ENCODE data around the gene STARD9.

The STARD9 gene

DNA sequence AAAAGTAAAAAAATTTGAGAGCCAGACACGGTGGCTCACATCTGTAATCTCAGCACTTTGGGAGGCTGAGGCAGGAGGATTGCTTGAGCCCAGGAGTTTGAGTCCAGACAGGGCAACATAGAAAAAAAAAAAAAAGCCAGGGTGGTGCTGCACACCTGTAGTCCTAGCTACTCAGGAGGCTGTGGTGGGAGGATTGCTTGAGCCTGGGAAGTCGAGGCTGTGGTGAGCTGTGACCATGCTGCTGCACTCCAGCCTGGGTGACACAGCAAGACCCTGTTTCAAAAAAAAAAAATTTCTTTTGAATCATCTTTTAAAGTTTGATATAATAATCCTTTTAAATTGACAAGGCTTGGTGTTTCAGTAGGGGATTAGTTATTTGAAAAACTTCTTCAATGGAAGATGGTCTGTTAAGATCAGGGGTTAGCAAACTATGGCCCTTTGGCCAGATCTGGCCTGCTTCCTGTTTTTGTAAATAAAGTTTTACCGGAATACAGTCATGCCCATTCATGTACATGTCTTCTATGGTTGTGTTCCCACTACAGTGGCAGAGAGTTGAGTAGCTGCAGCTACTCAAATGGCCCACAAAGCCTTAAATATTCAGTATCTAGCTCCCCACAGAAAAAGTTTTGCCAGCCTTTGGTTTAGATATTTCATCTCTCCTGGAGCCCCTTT, 132.6 kb downstream of the STARD9 start:
- H3K36me3 ChIP-seq (ENCODE audit: control insufficient read depth in 2 of 2, insufficient read depth in 2 of 2, low read length in 2 of 2) = no peaks in the 10 kb centered on the region
- no peak overlapping the region for H3K4me3 ChIP-seq (ENCODE audit: low read length in 2 of 2)
- no peaks in the 10 kb centered on the region for H3K9me3 ChIP-seq (ENCODE audit: control insufficient read depth in 2 of 2, low read length in 2 of 2)
- H3K27me3 ChIP-seq (ENCODE audit: control insufficient read depth in 2 of 2, insufficient read depth in 2 of 2, low read length in 2 of 2) = no peaks in the 10 kb centered on the region
- no peak overlapping the region for H3K27ac ChIP-seq (ENCODE audit: low read depth in 2 of 2, low read length in 2 of 2)
- H3K9ac ChIP-seq (ENCODE audit: low read depth in 1 of 2, low read length in 2 of 2) = no peak overlapping the region
- no peaks in the 10 kb centered on the region for H3K4me1 ChIP-seq (ENCODE audit: control insufficient read depth in 2 of 2, insufficient read depth in 2 of 2, low read length in 2 of 2)

DNA sequence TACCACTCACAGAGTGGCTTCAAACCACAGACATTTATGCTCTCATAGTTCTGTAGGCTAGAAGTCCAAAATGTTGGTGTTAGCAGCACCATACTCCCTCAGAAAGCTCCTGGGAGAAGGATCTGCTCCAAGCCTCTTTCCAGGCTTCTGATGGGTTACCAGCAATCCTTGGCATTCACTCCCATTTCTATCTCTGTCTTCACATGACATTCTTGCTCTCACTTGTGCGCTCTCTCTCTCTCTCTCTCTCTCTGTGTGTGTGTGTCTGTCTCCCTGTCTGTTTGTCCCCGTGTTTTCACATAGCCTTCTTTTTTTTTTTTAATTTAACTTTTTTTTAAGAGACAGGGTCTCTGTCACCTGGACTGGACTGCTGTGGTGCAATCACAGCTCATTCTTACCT, 135.3 kb downstream of the STARD9 start:
- Histone ChIP-seq H3K27me3 (ENCODE audit: control insufficient read depth in 2 of 2, insufficient read depth in 2 of 2, low read length in 2 of 2) (no peaks in the 10 kb centered on the region), H3K27ac (ENCODE audit: low read depth in 2 of 2, low read length in 2 of 2) (no peak overlapping the region), H3K9me3 (ENCODE audit: control insufficient read depth in 2 of 2, low read length in 2 of 2) (no peaks in the 10 kb centered on the region), H3K9ac (ENCODE audit: low read depth in 1 of 2, low read length in 2 of 2) (no peak overlapping the region), H3K4me3 (ENCODE audit: low read length in 2 of 2) (no peak overlapping the region), H3K36me3 (ENCODE audit: control insufficient read depth in 2 of 2, insufficient read depth in 2 of 2, low read length in 2 of 2) (no peaks in the 10 kb centered on the region), H3K4me1 (ENCODE audit: control insufficient read depth in 2 of 2, insufficient read depth in 2 of 2, low read length in 2 of 2) (no peaks in the 10 kb centered on the region)

DNA sequence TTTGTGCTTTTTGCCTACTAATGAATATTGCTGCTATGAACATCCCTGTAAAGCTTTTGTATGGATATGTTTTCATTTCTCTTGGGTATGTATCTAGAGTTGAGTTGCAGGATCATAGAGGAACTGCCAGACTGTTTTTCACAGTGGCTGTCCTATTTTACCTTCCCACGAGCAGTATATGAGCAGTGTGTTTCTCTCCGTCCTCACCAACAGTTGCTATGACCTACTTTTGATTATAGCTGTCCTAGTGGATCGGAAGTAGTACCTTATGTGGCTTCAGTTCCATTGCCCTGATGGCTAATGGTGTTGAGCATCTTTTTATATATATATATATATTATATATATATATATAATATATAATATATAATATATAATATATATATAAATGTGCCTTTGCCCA, 136.3 kb downstream of the STARD9 start:
- no peaks in the 10 kb centered on the region for H3K27me3 ChIP-seq (ENCODE audit: control insufficient read depth in 2 of 2, insufficient read depth in 2 of 2, low read length in 2 of 2)
- H3K4me3 ChIP-seq (ENCODE audit: low read length in 2 of 2) = no peak overlapping the region
- no peaks in the 10 kb centered on the region for H3K9me3 ChIP-seq (ENCODE audit: control insufficient read depth in 2 of 2, low read length in 2 of 2)
- H3K36me3 ChIP-seq (ENCODE audit: control insufficient read depth in 2 of 2, insufficient read depth in 2 of 2, low read length in 2 of 2) = no peaks in the 10 kb centered on the region
- H3K9ac ChIP-seq (ENCODE audit: low read depth in 1 of 2, low read length in 2 of 2) = no peak overlapping the region
- no peaks in the 10 kb centered on the region for H3K4me1 ChIP-seq (ENCODE audit: control insufficient read depth in 2 of 2, insufficient read depth in 2 of 2, low read length in 2 of 2)
- H3K27ac ChIP-seq (ENCODE audit: low read depth in 2 of 2, low read length in 2 of 2) = no peak overlapping the region

DNA sequence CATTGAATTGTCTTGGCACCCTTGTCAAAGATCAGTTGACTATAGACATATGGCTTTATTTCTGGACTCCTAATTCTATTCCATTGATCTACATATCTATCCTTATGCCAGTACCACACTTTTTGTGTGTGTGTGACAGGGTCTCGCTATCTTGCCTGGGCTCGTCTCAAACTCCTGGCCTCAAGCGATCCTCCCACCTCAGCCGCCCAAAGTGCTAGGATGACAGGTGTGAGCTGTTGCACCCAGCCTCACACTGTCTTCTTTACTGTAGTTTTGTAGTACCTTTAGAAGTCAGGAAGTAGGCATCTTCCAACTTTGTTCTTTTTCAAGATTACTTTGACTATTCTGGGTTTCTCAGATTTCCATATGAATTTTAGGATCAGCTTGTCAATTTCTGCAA, 137.2 kb downstream of the STARD9 start:
- Histone ChIP-seq H3K36me3 (ENCODE audit: control insufficient read depth in 2 of 2, insufficient read depth in 2 of 2, low read length in 2 of 2) (no peaks in the 10 kb centered on the region), H3K9me3 (ENCODE audit: control insufficient read depth in 2 of 2, low read length in 2 of 2) (no peaks in the 10 kb centered on the region), H3K4me3 (ENCODE audit: low read length in 2 of 2) (no peak overlapping the region), H3K9ac (ENCODE audit: low read depth in 1 of 2, low read length in 2 of 2) (no peak overlapping the region), H3K27me3 (ENCODE audit: control insufficient read depth in 2 of 2, insufficient read depth in 2 of 2, low read length in 2 of 2) (no peaks in the 10 kb centered on the region), H3K4me1 (ENCODE audit: control insufficient read depth in 2 of 2, insufficient read depth in 2 of 2, low read length in 2 of 2) (no peaks in the 10 kb centered on the region), H3K27ac (ENCODE audit: low read depth in 2 of 2, low read length in 2 of 2) (no peak overlapping the region)

DNA sequence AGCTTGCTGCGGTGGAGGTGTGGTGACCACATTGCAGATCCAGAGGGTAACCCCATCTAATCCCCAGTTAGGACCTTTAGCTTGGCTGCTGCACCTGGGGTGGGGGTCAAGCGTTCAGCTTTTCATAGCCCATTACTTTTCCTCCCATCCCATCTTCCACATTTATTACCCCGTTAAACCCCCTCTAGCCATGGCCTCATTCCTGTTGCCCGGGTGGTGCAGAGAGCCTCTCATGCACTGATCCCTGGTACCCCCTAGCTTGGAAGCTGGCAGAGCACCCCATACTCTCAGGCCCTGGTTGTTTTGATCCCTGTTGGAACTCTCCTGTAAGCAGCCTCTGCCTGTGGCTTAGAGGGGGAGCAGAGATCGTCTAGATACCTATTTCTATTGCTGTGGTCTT, 140.7 kb downstream of the STARD9 start:
- Histone ChIP-seq H3K4me1 (ENCODE audit: control insufficient read depth in 2 of 2, insufficient read depth in 2 of 2, low read length in 2 of 2) (no peaks in the 10 kb centered on the region), H3K4me3 (ENCODE audit: low read length in 2 of 2) (no peak overlapping the region), H3K36me3 (ENCODE audit: control insufficient read depth in 2 of 2, insufficient read depth in 2 of 2, low read length in 2 of 2) (peaks cover 0 to 30% of the 10 kb centered on the region in 2 donors), H3K27me3 (ENCODE audit: control insufficient read depth in 2 of 2, insufficient read depth in 2 of 2, low read length in 2 of 2) (no peaks in the 10 kb centered on the region), H3K9ac (ENCODE audit: low read depth in 1 of 2, low read length in 2 of 2) (no peak overlapping the region), H3K27ac (ENCODE audit: low read depth in 2 of 2, low read length in 2 of 2) (no peak overlapping the region), H3K9me3 (ENCODE audit: control insufficient read depth in 2 of 2, low read length in 2 of 2) (no peaks in the 10 kb centered on the region)

DNA sequence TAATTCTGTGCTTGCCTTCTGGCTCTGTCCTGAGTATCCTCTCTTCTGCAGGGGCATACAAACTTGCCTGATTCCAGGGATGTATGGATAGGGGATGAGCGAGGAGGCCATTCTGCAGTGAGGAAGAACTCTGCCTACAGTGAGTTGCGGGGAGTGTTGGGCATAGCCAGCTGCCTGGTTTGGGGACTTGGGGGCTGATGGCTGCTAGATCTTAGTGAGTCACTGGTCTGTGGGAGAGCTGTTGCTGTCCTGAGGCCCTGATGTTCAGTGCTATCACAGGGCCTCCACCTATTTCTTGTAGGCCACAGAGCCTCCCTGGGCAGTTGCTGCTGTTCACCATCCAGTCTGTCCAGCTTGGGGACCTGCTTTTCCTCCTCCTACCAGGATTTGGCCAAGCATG, 141.2 kb downstream of the STARD9 start:
- no peak overlapping the region for H3K9ac ChIP-seq (ENCODE audit: low read depth in 1 of 2, low read length in 2 of 2)
- no peaks in the 10 kb centered on the region for H3K27me3 ChIP-seq (ENCODE audit: control insufficient read depth in 2 of 2, insufficient read depth in 2 of 2, low read length in 2 of 2)
- H3K27ac ChIP-seq (ENCODE audit: low read depth in 2 of 2, low read length in 2 of 2) = no peak overlapping the region
- H3K36me3 ChIP-seq (ENCODE audit: control insufficient read depth in 2 of 2, insufficient read depth in 2 of 2, low read length in 2 of 2) = peaks cover 0 to 30% of the 10 kb centered on the region in 2 donors
- H3K4me1 ChIP-seq (ENCODE audit: control insufficient read depth in 2 of 2, insufficient read depth in 2 of 2, low read length in 2 of 2) = no peaks in the 10 kb centered on the region
- H3K9me3 ChIP-seq (ENCODE audit: control insufficient read depth in 2 of 2, low read length in 2 of 2) = no peaks in the 10 kb centered on the region
- no peak overlapping the region for H3K4me3 ChIP-seq (ENCODE audit: low read length in 2 of 2)

DNA sequence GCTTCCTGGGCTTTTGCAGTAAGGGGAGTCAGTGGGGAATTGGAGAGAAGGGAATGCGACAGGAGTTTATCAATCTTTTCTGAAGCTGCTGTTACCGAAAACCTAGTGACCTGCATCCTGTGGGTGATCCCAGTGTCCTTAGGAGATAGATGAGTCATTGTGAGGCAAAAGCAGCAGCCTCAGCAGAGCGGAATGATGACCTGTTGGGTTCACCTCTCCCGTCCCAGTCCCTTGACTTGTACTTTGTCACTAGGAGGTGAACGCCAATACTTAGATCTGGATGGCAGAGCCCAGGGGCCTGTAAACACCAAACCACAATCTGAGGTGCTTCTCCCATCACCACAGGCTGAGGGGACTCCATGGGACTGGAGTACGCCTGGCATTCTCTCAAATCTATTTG, 143.6 kb downstream of the STARD9 start:
- H3K36me3 ChIP-seq (ENCODE audit: control insufficient read depth in 2 of 2, insufficient read depth in 2 of 2, low read length in 2 of 2) = peaks cover 4 to 45% of the 10 kb centered on the region in 2 donors
- no peaks in the 10 kb centered on the region for H3K9me3 ChIP-seq (ENCODE audit: control insufficient read depth in 2 of 2, low read length in 2 of 2)
- no peaks in the 10 kb centered on the region for H3K4me1 ChIP-seq (ENCODE audit: control insufficient read depth in 2 of 2, insufficient read depth in 2 of 2, low read length in 2 of 2)
- no peak overlapping the region for H3K9ac ChIP-seq (ENCODE audit: low read depth in 1 of 2, low read length in 2 of 2)
- H3K27ac ChIP-seq (ENCODE audit: low read depth in 2 of 2, low read length in 2 of 2) = no peak overlapping the region
- H3K27me3 ChIP-seq (ENCODE audit: control insufficient read depth in 2 of 2, insufficient read depth in 2 of 2, low read length in 2 of 2) = no peaks in the 10 kb centered on the region
- H3K4me3 ChIP-seq (ENCODE audit: low read length in 2 of 2) = no peak overlapping the region

DNA sequence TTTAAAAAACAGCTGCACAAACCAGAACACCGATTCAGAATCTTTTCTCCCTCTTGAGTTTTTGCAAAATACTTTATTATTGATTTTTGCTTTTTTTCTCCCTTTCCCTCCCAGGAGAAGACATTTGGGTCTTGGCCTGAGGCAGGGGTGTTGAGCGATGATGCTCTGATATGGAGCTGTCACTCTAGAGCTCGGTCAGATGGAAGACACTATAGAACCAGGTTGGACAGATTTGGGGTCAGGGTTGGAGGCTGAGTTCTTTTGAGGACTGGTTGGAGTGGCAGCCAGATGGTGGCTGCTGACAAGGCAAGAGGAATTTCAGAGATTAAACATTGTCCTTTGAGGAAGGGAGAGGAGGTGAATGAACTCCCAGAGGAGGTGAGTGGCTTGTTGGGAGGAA, 144.7 kb downstream of the STARD9 start:
- Histone ChIP-seq H3K36me3 (ENCODE audit: control insufficient read depth in 2 of 2, insufficient read depth in 2 of 2, low read length in 2 of 2) (peaks cover 13 to 55% of the 10 kb centered on the region in 2 donors), H3K9me3 (ENCODE audit: control insufficient read depth in 2 of 2, low read length in 2 of 2) (no peaks in the 10 kb centered on the region), H3K27ac (ENCODE audit: low read depth in 2 of 2, low read length in 2 of 2) (no peak overlapping the region), H3K4me1 (ENCODE audit: control insufficient read depth in 2 of 2, insufficient read depth in 2 of 2, low read length in 2 of 2) (no peaks in the 10 kb centered on the region), H3K27me3 (ENCODE audit: control insufficient read depth in 2 of 2, insufficient read depth in 2 of 2, low read length in 2 of 2) (no peaks in the 10 kb centered on the region), H3K4me3 (ENCODE audit: low read length in 2 of 2) (no peak overlapping the region), H3K9ac (ENCODE audit: low read depth in 1 of 2, low read length in 2 of 2) (no peak overlapping the region)

DNA sequence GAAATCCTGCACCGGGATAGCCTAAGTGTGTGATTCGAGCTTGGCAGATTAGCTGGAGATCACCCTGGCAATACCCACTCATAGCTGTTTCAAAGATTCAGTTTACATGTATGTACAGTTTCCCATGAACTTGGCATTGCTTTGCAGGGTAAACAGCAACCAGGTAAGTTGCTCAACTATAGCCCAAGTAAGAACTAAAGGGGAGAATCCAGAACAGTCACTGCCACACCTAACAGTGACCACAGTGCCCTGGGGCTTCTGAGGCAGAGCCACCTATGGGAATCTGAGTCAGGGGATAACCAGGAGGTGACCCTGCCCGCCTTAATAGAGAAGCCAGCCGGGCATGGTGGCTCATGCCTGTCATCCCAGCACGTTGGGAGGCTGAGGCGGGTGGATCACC, 145.6 kb downstream of the STARD9 start:
- Histone ChIP-seq H3K9me3 (ENCODE audit: control insufficient read depth in 2 of 2, low read length in 2 of 2) (no peaks in the 10 kb centered on the region), H3K4me3 (ENCODE audit: low read length in 2 of 2) (no peak overlapping the region), H3K36me3 (ENCODE audit: control insufficient read depth in 2 of 2, insufficient read depth in 2 of 2, low read length in 2 of 2) (peaks cover 20 to 62% of the 10 kb centered on the region in 2 donors), H3K27me3 (ENCODE audit: control insufficient read depth in 2 of 2, insufficient read depth in 2 of 2, low read length in 2 of 2) (no peaks in the 10 kb centered on the region), H3K4me1 (ENCODE audit: control insufficient read depth in 2 of 2, insufficient read depth in 2 of 2, low read length in 2 of 2) (no peaks in the 10 kb centered on the region), H3K9ac (ENCODE audit: low read depth in 1 of 2, low read length in 2 of 2) (no peak overlapping the region), H3K27ac (ENCODE audit: low read depth in 2 of 2, low read length in 2 of 2) (no peak overlapping the region)

DNA sequence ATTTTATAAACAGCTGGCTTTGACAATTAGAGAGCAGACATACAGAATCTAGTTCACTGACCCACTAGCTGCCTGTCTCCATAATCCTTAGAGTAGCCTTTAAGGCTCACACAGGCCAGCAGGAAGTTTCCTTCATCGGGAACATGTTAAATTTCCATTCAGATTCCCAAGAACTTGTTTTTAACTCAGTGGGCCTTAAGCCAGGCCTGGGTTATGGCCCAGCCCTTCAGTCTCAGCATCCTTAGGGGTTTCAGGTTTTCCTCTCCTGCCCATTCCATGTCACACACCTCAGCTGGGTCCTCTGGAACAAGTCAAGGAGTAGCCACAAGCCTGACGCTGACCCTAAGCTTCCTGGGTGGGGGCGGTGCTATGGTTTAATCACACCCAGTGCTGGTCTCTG, 146.5 kb downstream of the STARD9 start:
- Histone ChIP-seq H3K4me3 (ENCODE audit: low read length in 2 of 2) (no peak overlapping the region), H3K4me1 (ENCODE audit: control insufficient read depth in 2 of 2, insufficient read depth in 2 of 2, low read length in 2 of 2) (no peaks in the 10 kb centered on the region), H3K27me3 (ENCODE audit: control insufficient read depth in 2 of 2, insufficient read depth in 2 of 2, low read length in 2 of 2) (no peaks in the 10 kb centered on the region), H3K36me3 (ENCODE audit: control insufficient read depth in 2 of 2, insufficient read depth in 2 of 2, low read length in 2 of 2) (peaks cover 29 to 71% of the 10 kb centered on the region in 2 donors), H3K9ac (ENCODE audit: low read depth in 1 of 2, low read length in 2 of 2) (no peak overlapping the region), H3K27ac (ENCODE audit: low read depth in 2 of 2, low read length in 2 of 2) (no peak overlapping the region), H3K9me3 (ENCODE audit: control insufficient read depth in 2 of 2, low read length in 2 of 2) (no peaks in the 10 kb centered on the region)

DNA sequence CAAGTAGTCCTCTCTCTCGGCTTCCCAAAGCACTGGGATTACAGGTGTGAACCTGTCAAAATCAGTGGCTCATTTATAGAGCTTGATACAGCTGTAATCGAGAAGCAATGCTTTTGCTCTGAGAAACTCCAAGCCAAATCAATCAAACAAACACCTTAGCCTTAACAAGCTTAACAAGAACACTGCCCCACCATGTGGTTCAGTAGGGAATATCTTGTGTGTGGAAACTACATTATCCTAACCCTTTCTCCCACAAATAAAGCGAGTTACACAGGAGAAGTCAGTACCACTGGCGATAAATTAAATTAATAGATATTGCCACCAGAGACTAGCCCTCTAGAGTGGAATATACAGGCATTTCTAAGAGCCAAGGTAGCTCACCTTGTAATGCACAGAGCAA, 147.7 kb downstream of the STARD9 start:
- H3K4me1 ChIP-seq (ENCODE audit: control insufficient read depth in 2 of 2, insufficient read depth in 2 of 2, low read length in 2 of 2) = no peaks in the 10 kb centered on the region
- no peak overlapping the region for H3K27ac ChIP-seq (ENCODE audit: low read depth in 2 of 2, low read length in 2 of 2)
- no peaks in the 10 kb centered on the region for H3K27me3 ChIP-seq (ENCODE audit: control insufficient read depth in 2 of 2, insufficient read depth in 2 of 2, low read length in 2 of 2)
- no peak overlapping the region for H3K9ac ChIP-seq (ENCODE audit: low read depth in 1 of 2, low read length in 2 of 2)
- H3K9me3 ChIP-seq (ENCODE audit: control insufficient read depth in 2 of 2, low read length in 2 of 2) = no peaks in the 10 kb centered on the region
- H3K36me3 ChIP-seq (ENCODE audit: control insufficient read depth in 2 of 2, insufficient read depth in 2 of 2, low read length in 2 of 2) = peaks cover 35 to 79% of the 10 kb centered on the region in 2 donors
- H3K4me3 ChIP-seq (ENCODE audit: low read length in 2 of 2) = no peak overlapping the region
